HCT116 (cell line): ENCODE measurements around the gene SLFN5. TPM values are rescaled to one million over a fixed set of nuclear protein-coding genes. Genes with fewer than 3 reads are reported as not detected.
"Not testable (repeated sequence)": the region's sequence is repeated elsewhere in the genome, so short reads cannot be mapped to it uniquely, and the experiment has no call there.

Source experiments
- ATAC-seq: fragments of 200-7000 bp; cut with Tn5 transposase; 2 replicates; pipeline ENCODE4 v1.9.1; 2020; ENCODE audit warnings: mild to moderate bottlenecking, moderate library complexity
- BruUV-seq: library from RNA; stranded (reverse); fragments of 400-500 nt; replicated peaks from 2 replicates; lab custom pipeline; 2021; lab: Mats Ljungman, UMichigan
- CTCF ChIA-PET: fragments of 300-600 bp; sonication (Branson Sonifier 250); formaldehyde crosslinking; loops from one replicate; lab custom pipeline; 2021; ENCODE audit warnings: antibody characterized with exemption; lab: Charles Lee
- POLR2A ChIA-PET: fragments of 300-600, 350-600 bp; sonication (Branson Sonifier 250); formaldehyde crosslinking; loops from one replicate; lab custom pipeline; 2021; ENCODE audit warnings: antibody characterized with exemption; lab: Charles Lee
- RAD21 ChIA-PET, 2 experiments: fragments of 300-600 bp; sonication (Branson Sonifier 250); formaldehyde crosslinking; loops; one replicate each; lab custom pipeline; 2023; ENCODE audit warnings: low total read pairs in 2 of 2; ENCODE audit not compliant: uncharacterized antibody in 2 of 2, unreplicated experiment in 2 of 2, low non-redundant PET in 1 of 2; lab: Charles Lee
- DNase-seq: peaks from one replicate; pipeline ENCODE4 v3.0.0-alpha.2; 2010; ENCODE audit warnings: low read depth, low spot score
- H2AFZ ChIP-seq: fragments of 200-600 bp; shearing (Covaris generic), sonication (generic); 2 replicates; pipeline ENCODE4 v1.6.1; 2017; ENCODE audit warnings: low read depth, mixed run types, mixed read lengths, antibody characterized with exemption, low read length; ENCODE audit not compliant: poor library complexity, severe bottlenecking
- H3K27ac ChIP-seq: 2 replicates; pipeline ENCODE4 v1.5.1; 2012; ENCODE audit warnings: low read depth, low read length
- H3K27me3 ChIP-seq: fragments of 200-600 bp; sonication (generic); 2 replicates; pipeline ENCODE4 v1.6.1; 2016; ENCODE audit warnings: mixed run types, low read length, mixed read lengths; ENCODE audit not compliant: insufficient read depth
- H3K36me3 ChIP-seq, 2 experiments: fragments of 200-500 bp in 1 of 2; fragments of 200-600 bp in 1 of 2; sonication (Bioruptor generic) in 1 of 2; sonication (generic) in 1 of 2; 2 replicates each; pipeline versions ENCODE4 v1.5.1 to v1.6.1; 2014 to 2016; ENCODE audit warnings: low read length in 2 of 2, inconsistent platforms in 1 of 2, mixed read lengths in 1 of 2, mixed run types in 1 of 2; ENCODE audit not compliant: insufficient read depth in 2 of 2, control insufficient read depth in 1 of 2
- H3K4me1 ChIP-seq, 2 experiments: fragments of 200-600 bp in 1 of 2; sonication (generic) in 1 of 2; 2 replicates each; pipeline versions ENCODE4 v1.5.1 to v1.6.1; 2012 to 2017; ENCODE audit warnings: low read length in 2 of 2, inconsistent platforms in 1 of 2, mild to moderate bottlenecking in 1 of 2, mixed read lengths in 1 of 2, mixed run types in 1 of 2, moderate library complexity in 1 of 2; ENCODE audit not compliant: insufficient read depth in 2 of 2, control insufficient read depth in 1 of 2
- H3K4me2 ChIP-seq: fragments of 200-600 bp; sonication (generic); 2 replicates; pipeline ENCODE4 v1.6.1; 2017; ENCODE audit warnings: mixed run types, low read length, mixed read lengths
- H3K4me3 ChIP-seq, 2 experiments: fragments of 200-600 bp in 1 of 2; sonication (generic) in 1 of 2; replicated peaks in 1 of 2; 2 replicates each; pipeline ENCODE4 v1.5.1; 2011 to 2016; ENCODE audit warnings: low read length in 2 of 2, control low read depth in 1 of 2, low read depth in 1 of 2, mild to moderate bottlenecking in 1 of 2, mixed read lengths in 1 of 2, mixed run types in 1 of 2
- H3K79me2 ChIP-seq: fragments of 200-600 bp; sonication (generic); 2 replicates; pipeline ENCODE4 v1.6.1; 2017; ENCODE audit warnings: mild to moderate bottlenecking, mixed run types, low read length, moderate library complexity, mixed read lengths; ENCODE audit not compliant: insufficient read depth
- H3K9ac ChIP-seq: fragments of 200-600 bp; sonication (generic); 2 replicates; pipeline ENCODE4 v1.6.1; 2016; ENCODE audit warnings: low read length, mixed read lengths
- H3K9me2 ChIP-seq: fragments of 200-600 bp; sonication (generic), shearing (Covaris generic); 2 replicates; pipeline ENCODE4 v1.6.1; 2017; ENCODE audit warnings: mixed run types, mild to moderate bottlenecking, moderate library complexity; ENCODE audit not compliant: insufficient read depth
- H3K9me3 ChIP-seq, 2 experiments: fragments of 200-500 bp in 1 of 2; fragments of 200-600 bp in 1 of 2; sonication (Bioruptor generic) in 1 of 2; sonication (generic) in 1 of 2; 2 replicates each; pipeline ENCODE4 v1.6.1; 2014 to 2017; ENCODE audit warnings: low read length in 2 of 2, mixed read lengths in 2 of 2, inconsistent platforms in 1 of 2, low read depth in 1 of 2, mild to moderate bottlenecking in 1 of 2, mixed run types in 1 of 2, moderate library complexity in 1 of 2; ENCODE audit not compliant: control insufficient read depth in 1 of 2, insufficient read depth in 1 of 2
- H4K20me1 ChIP-seq: fragments of 200-600 bp; sonication (generic), shearing (Covaris generic); 2 replicates; pipeline ENCODE4 v1.6.1; 2017; ENCODE audit warnings: mixed run types, mild to moderate bottlenecking, moderate library complexity; ENCODE audit not compliant: insufficient read depth
- CBX3 ChIP-seq: IDR thresholded peaks from 2 replicates; pipeline ENCODE4 v1.6.1; 2012; ENCODE audit warnings: low read depth
- MAX ChIP-seq: IDR thresholded peaks from 2 replicates; pipeline ENCODE4 v1.6.1; 2012
- SP1 ChIP-seq: IDR thresholded peaks from 2 replicates; pipeline ENCODE4 v1.6.1; 2012; ENCODE audit warnings: low read depth
- YY1 ChIP-seq: IDR thresholded peaks from 2 replicates; pipeline ENCODE4 v1.6.1; 2011; ENCODE audit warnings: low read length, low read depth, moderate library complexity, mild to moderate bottlenecking; ENCODE audit not compliant: insufficient replicate concordance; ENCODE audit errors: extremely low read depth
- intact Hi-C: fragments of 100-400 bp; cut with micrococcal nuclease; formaldehyde crosslinking; loops from 2 replicates; pipeline ENCODE4 v1.10.0; 2022
- total RNA-seq: library from RNA; stranded (reverse); gene quantifications from one replicate; pipeline ENCODE4 v1.2.1, GENCODE V29; 2021; ENCODE audit not compliant: unreplicated experiment
- TF ChIP-seq, protein P1 (sequence below), 3 experiments: fragments of 200-600 bp in 1 of 3; sonication (generic) in 1 of 3; IDR thresholded peaks in 2 of 3; conservative IDR thresholded peaks in 1 of 3; 2 replicates each; pipeline ENCODE4 v1.5.1; 2012 to 2017; ENCODE audit warnings: low read depth in 2 of 3, low read length in 2 of 3, antibody characterized with exemption in 1 of 3, borderline replicate concordance in 1 of 3, control low read depth in 1 of 3, mild to moderate bottlenecking in 1 of 3, mixed read lengths in 1 of 3, mixed run types in 1 of 3, moderate library complexity in 1 of 3; ENCODE audit not compliant: insufficient read depth in 1 of 3
- TF ChIP-seq, protein P2 (sequence below): IDR thresholded peaks from 2 replicates; pipeline ENCODE4 v1.6.1; 2011; ENCODE audit warnings: mild to moderate bottlenecking, low read length, moderate library complexity; ENCODE audit not compliant: insufficient replicate concordance; ENCODE audit errors: extremely low read depth

SLFN5 gene
- total RNA-seq, 1 experiment from 2014 or later = 23.7 TPM

DNA sequence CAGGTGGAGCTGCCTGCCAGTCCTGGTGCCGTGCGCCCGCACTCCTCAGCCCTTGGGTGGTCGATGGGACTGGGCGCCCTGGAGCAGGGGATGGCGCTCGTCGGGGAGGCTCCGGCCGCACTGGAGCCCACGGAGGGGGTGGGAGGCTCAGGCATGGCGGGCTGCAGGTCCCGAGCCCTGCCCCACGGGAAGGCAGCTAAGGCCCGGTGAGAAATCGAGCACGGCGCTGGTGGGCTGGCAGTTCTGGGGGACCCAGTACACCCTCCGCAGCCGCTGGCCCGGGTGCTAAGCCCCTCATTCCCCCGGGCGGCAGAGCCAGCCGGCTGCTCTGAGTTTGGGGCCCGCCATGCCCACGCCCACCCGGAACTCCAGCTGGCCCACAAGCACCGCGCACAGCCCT lies 36.0 kb downstream of the SLFN5 start:
- ATAC-seq, H3K9ac ChIP-seq, CTCF ChIA-PET, RAD21 ChIA-PET, H3K4me2 ChIP-seq, H3K79me2 ChIP-seq, H3K9me2 ChIP-seq, intact Hi-C loops, H3K27me3 ChIP-seq, BruUV-seq, H3K36me3 ChIP-seq, H3K4me3 ChIP-seq, DNase-seq, POLR2A ChIA-PET, H2AFZ ChIP-seq, H3K4me1 ChIP-seq, H3K9me3 ChIP-seq, H3K27ac ChIP-seq, H4K20me1 ChIP-seq: not testable (repeated sequence)

DNA sequence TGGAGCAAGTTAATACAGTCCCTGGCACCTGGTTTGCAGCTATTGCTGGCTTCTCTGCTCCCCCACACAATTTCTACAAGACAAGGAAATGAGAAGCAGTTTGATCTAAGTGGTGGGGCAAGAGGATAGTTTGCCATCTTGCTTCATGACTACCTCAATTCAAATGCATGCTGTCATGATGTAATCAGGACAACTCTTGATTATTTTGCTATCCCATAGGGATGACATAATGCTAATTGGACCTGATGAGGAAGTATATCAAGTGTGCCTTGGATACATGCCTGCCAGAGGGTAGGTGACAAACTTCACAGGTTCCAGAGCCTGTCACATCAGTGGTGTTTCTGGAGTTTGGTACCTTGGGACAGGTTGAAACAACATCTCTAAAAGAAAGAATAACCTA lies 40.9 kb downstream of the SLFN5 start:
- POLR2A ChIA-PET = no interaction called here
- Histone ChIP-seq H3K9me2 (no peaks in the 10 kb centered on the region), H3K9me3 (no peaks in the 10 kb centered on the region), H2AFZ (no peak overlapping the region), H3K27ac (no peak overlapping the region), H3K9ac (no peak overlapping the region), H3K4me3 (no peak overlapping the region), H3K4me2 (no peak overlapping the region), H3K79me2 (no peaks in the 10 kb centered on the region), H4K20me1 (no peaks in the 10 kb centered on the region), H3K36me3 (no peaks in the 10 kb centered on the region), H3K4me1 (no peaks in the 10 kb centered on the region), H3K27me3 (peaks cover 8% of the 10 kb centered on the region; the same call in 1 of the 2 replicates)
- ATAC-seq (no peak), DNase-seq (no peak)
- TF ChIP-seq MAX = no peak
- TF ChIP-seq SP1 = no peak
- TF ChIP-seq, protein P1, sequence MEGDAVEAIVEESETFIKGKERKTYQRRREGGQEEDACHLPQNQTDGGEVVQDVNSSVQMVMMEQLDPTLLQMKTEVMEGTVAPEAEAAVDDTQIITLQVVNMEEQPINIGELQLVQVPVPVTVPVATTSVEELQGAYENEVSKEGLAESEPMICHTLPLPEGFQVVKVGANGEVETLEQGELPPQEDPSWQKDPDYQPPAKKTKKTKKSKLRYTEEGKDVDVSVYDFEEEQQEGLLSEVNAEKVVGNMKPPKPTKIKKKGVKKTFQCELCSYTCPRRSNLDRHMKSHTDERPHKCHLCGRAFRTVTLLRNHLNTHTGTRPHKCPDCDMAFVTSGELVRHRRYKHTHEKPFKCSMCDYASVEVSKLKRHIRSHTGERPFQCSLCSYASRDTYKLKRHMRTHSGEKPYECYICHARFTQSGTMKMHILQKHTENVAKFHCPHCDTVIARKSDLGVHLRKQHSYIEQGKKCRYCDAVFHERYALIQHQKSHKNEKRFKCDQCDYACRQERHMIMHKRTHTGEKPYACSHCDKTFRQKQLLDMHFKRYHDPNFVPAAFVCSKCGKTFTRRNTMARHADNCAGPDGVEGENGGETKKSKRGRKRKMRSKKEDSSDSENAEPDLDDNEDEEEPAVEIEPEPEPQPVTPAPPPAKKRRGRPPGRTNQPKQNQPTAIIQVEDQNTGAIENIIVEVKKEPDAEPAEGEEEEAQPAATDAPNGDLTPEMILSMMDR (IDR thresholded peaks at IDR 0.05 in 2 of 3, conservative IDR thresholded peaks at IDR 0.05 in 1 of 3; ENCODE audit: borderline replicate concordance in 1 of 3, insufficient read depth in 1 of 3, low read depth in 2 of 3, low read length in 2 of 3) = no peak
- no peak for TF ChIP-seq CBX3
- TF ChIP-seq, protein P2, sequence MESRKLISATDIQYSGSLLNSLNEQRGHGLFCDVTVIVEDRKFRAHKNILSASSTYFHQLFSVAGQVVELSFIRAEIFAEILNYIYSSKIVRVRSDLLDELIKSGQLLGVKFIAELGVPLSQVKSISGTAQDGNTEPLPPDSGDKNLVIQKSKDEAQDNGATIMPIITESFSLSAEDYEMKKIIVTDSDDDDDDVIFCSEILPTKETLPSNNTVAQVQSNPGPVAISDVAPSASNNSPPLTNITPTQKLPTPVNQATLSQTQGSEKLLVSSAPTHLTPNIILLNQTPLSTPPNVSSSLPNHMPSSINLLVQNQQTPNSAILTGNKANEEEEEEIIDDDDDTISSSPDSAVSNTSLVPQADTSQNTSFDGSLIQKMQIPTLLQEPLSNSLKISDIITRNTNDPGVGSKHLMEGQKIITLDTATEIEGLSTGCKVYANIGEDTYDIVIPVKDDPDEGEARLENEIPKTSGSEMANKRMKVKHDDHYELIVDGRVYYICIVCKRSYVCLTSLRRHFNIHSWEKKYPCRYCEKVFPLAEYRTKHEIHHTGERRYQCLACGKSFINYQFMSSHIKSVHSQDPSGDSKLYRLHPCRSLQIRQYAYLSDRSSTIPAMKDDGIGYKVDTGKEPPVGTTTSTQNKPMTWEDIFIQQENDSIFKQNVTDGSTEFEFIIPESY = no peak
- TF ChIP-seq YY1 = no peak
- intact Hi-C loops = no loop called here
- RAD21 ChIA-PET = no interaction called here
- no TSS peak for BruUV-seq
- CTCF ChIA-PET = no interaction called here
